Panc1 (cell line): ENCODE results near the gene KCTD1. TPM values are rescaled to one million over a fixed set of nuclear protein-coding genes. Genes with fewer than 3 reads are reported as not detected.

Source experiments
- ATAC-seq: fragments of 200-7000 bp; cut with Tn5 transposase; 2 replicates; pipeline ENCODE4 v1.9.1; 2020; ENCODE audit warnings: mild to moderate bottlenecking, moderate library complexity
- BruUV-seq: library from RNA; stranded (reverse); fragments of 400-500 nt; replicated peaks from 2 replicates; lab custom pipeline; 2021; lab: Mats Ljungman, UMichigan
- CTCF ChIA-PET: fragments of 300-600 bp; sonication (Branson Sonifier 250); formaldehyde crosslinking; loops from one replicate; lab custom pipeline; 2022; ENCODE audit warnings: antibody characterized with exemption; lab: Charles Lee
- POLR2A ChIA-PET: fragments of 300-600 bp; sonication (Branson Sonifier 250); formaldehyde crosslinking; loops from one replicate; lab custom pipeline; 2022; ENCODE audit warnings: antibody characterized with exemption; lab: Charles Lee
- DNase-seq: peaks from one replicate; pipeline ENCODE4 v3.0.0-alpha.2; 2010; ENCODE audit warnings: low read depth, low spot score
- H3K27ac ChIP-seq: 2 replicates; pipeline ENCODE4 v1.5.1; 2011; ENCODE audit warnings: mild to moderate bottlenecking, low read length, inconsistent platforms
- H3K27me3 ChIP-seq: fragments of 200-500 bp; sonication (Bioruptor generic); 2 replicates; pipeline ENCODE4 v1.6.0; 2014; ENCODE audit warnings: low read length, inconsistent platforms; ENCODE audit not compliant: control insufficient read depth, insufficient read depth
- H3K36me3 ChIP-seq: fragments of 200-500 bp; sonication (Bioruptor generic); 2 replicates; pipeline ENCODE4 v1.5.1; 2014; ENCODE audit warnings: inconsistent platforms, mild to moderate bottlenecking, low read length, moderate library complexity; ENCODE audit not compliant: control insufficient read depth, insufficient read depth
- H3K4me1 ChIP-seq: 2 replicates; pipeline ENCODE4 v1.5.1; 2011; ENCODE audit warnings: inconsistent platforms, mild to moderate bottlenecking, low read length, moderate library complexity; ENCODE audit not compliant: control insufficient read depth, insufficient read depth
- H3K4me3 ChIP-seq, 2 experiments: 2 replicates each; pipeline ENCODE4 v1.5.1; 2011 to 2012; ENCODE audit warnings: low read depth in 2 of 2, low read length in 2 of 2, mild to moderate bottlenecking in 2 of 2, inconsistent platforms in 1 of 2, moderate library complexity in 1 of 2
- H3K9me3 ChIP-seq: fragments of 200-500 bp; sonication (Bioruptor generic); 2 replicates; pipeline ENCODE4 v1.5.1; 2014; ENCODE audit warnings: low read depth, mild to moderate bottlenecking, inconsistent platforms, low read length, moderate library complexity; ENCODE audit not compliant: control insufficient read depth, insufficient read depth
- POLR2AphosphoS5 ChIP-seq: IDR thresholded peaks from 2 replicates; pipeline ENCODE4 v1.6.1; 2012; ENCODE audit warnings: mild to moderate bottlenecking, low read depth, low read length, moderate library complexity
- REST ChIP-seq, 2 experiments: IDR thresholded peaks; 2 replicates each; pipeline ENCODE4 v1.6.1; 2011 to 2012; ENCODE audit warnings: low read depth in 2 of 2, control low read depth in 1 of 2, low read length in 1 of 2, mild to moderate bottlenecking in 1 of 2, moderate library complexity in 1 of 2; ENCODE audit not compliant: insufficient read depth in 1 of 2
- SIN3A ChIP-seq: IDR thresholded peaks from 2 replicates; pipeline ENCODE4 v1.6.1; 2012; ENCODE audit warnings: low read depth, mild to moderate bottlenecking, low read length, moderate library complexity, borderline replicate concordance; ENCODE audit not compliant: insufficient read depth
- TCF7L2 ChIP-seq: IDR thresholded peaks from 2 replicates; pipeline ENCODE4 v1.6.1; 2011; ENCODE audit warnings: mild to moderate bottlenecking, low read depth, low read length, inconsistent platforms
- in situ Hi-C: cut with HindIII; loops from 2 replicates; pipeline ENCODE4 v1.10.0; 2016; ENCODE audit warnings: low sequenced_read_pairs, low pct_unique_long_range_greater_than_20kb
- intact Hi-C: fragments of 100-400 bp; cut with micrococcal nuclease; formaldehyde crosslinking; loops from one replicate; pipeline ENCODE4 v1.10.0; 2022; ENCODE audit not compliant: unreplicated experiment
- total RNA-seq: library from RNA; stranded (reverse); gene quantifications from one replicate; pipeline ENCODE4 v1.2.1, GENCODE V29; 2021; ENCODE audit not compliant: unreplicated experiment
- TF ChIP-seq, protein P1 (sequence below): fragments of 450-650 bp; IDR thresholded peaks from 2 replicates; pipeline ENCODE4 v1.5.1; 2017; ENCODE audit warnings: mild to moderate bottlenecking

KCTD1 gene
- total RNA-seq, 1 experiment from 2014 or later, result 34.4 TPM

DNA sequence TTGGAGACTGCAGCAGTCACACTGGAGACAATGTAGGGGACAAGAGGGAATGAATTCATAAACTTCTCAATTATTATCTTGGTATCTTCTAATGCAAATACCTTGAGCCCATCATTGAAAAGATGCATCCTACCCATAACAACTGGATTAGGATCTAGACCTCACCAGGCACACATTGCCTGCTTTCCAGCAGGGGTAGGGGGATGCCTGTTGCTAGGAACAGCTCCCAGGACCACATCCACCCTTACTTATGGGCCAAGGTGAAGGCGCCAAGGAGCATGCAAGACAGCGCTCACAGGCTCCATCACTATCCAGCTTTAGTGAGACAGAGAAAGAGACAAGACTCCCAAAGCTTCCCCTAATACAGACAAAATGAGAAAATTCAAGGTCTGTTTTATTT lies 24.4 kb downstream of the KCTD1 start:
- intact Hi-C loops, result no loop called here
- ChIA-PET CTCF (no interaction called here), POLR2A (no interaction called here)
- Histone ChIP-seq H3K36me3 (no peaks in the 10 kb centered on the region), H3K27me3 (no peaks in the 10 kb centered on the region), H3K4me3 (no peak overlapping the region), H3K9me3 (no peaks in the 10 kb centered on the region), H3K27ac (no peak overlapping the region), H3K4me1 (peaks cover 19% of the 10 kb centered on the region)
- ATAC-seq, result no peak
- in situ Hi-C loops, result no loop called here
- BruUV-seq, result no TSS peak
- no peak for DNase-seq
- TF ChIP-seq SIN3A (no peak), POLR2AphosphoS5 (no peak), TCF7L2 (no peak)

GRCh38 chr18:26521617-26522016 lies 26.7 kb downstream of the KCTD1 start:
- H3K4me3 ChIP-seq, result no peak overlapping the region
- POLR2A ChIA-PET, result no interaction called here
- H3K27ac ChIP-seq, result peak overlapping the region; percentile 25; the same call in 1 of the 2 replicates
- H3K4me1 ChIP-seq, result peaks cover 18% of the 10 kb centered on the region
- CTCF ChIA-PET, result no interaction called here
- H3K27me3 ChIP-seq, result no peaks in the 10 kb centered on the region
- BruUV-seq, result no TSS peak
- intact Hi-C loops, result no loop called here
- no peaks in the 10 kb centered on the region for H3K9me3 ChIP-seq
- in situ Hi-C loops, result no loop called here
- ATAC-seq, result no peak
- H3K36me3 ChIP-seq, result no peaks in the 10 kb centered on the region
- no peak for TF ChIP-seq SIN3A
- no peak for TF ChIP-seq REST (IDR thresholded peaks at IDR 0.05; ENCODE audit: insufficient read depth in 1 of 2, low read depth in 2 of 2, low read length in 1 of 2)
- DNase-seq, result no peak

DNA sequence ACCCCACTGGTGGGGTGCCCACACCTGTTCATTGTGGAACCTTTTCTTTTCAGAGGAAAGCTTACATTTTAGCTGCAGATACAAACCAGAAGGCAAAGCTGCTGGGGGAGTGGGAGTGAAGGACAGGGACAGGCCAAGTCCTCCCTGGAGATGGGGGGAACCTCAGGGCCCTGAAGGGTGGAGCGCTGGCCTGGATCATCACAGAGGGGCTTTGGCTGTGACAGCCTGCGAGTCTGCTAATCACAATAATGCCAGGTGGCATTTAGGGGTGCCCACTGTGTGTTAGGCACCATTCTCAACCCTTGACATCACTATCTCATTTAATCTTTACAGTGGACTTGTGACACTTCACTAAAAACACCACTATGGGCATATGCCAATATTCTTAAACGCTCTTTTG lies 27.4 kb downstream of the KCTD1 start:
- ChIA-PET CTCF (no interaction called here), POLR2A (no interaction called here)
- BruUV-seq, result no TSS peak

More for the DNA sequence above, 27.4 kb downstream of the KCTD1 start:
- peaks cover 23% of the 10 kb centered on the region for H3K4me1 ChIP-seq
- ATAC-seq (no peak), DNase-seq (no peak)
- TF ChIP-seq SIN3A (no peak), TCF7L2 (no peak), POLR2AphosphoS5 (no peak), REST (IDR thresholded peaks at IDR 0.05; ENCODE audit: insufficient read depth in 1 of 2, low read depth in 2 of 2, low read length in 1 of 2) (no peak)
- TF ChIP-seq, protein P1, sequence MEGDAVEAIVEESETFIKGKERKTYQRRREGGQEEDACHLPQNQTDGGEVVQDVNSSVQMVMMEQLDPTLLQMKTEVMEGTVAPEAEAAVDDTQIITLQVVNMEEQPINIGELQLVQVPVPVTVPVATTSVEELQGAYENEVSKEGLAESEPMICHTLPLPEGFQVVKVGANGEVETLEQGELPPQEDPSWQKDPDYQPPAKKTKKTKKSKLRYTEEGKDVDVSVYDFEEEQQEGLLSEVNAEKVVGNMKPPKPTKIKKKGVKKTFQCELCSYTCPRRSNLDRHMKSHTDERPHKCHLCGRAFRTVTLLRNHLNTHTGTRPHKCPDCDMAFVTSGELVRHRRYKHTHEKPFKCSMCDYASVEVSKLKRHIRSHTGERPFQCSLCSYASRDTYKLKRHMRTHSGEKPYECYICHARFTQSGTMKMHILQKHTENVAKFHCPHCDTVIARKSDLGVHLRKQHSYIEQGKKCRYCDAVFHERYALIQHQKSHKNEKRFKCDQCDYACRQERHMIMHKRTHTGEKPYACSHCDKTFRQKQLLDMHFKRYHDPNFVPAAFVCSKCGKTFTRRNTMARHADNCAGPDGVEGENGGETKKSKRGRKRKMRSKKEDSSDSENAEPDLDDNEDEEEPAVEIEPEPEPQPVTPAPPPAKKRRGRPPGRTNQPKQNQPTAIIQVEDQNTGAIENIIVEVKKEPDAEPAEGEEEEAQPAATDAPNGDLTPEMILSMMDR, result no peak
- no peaks in the 10 kb centered on the region for H3K9me3 ChIP-seq
- in situ Hi-C loops (no loop called here), intact Hi-C loops (no loop called here)
- H3K4me3 ChIP-seq, result no peak overlapping the region
- no peak overlapping the region for H3K27ac ChIP-seq
- no peaks in the 10 kb centered on the region for H3K27me3 ChIP-seq
- H3K36me3 ChIP-seq, result no peaks in the 10 kb centered on the region
